ENCODE measurements around the gene DNER.

DNA sequence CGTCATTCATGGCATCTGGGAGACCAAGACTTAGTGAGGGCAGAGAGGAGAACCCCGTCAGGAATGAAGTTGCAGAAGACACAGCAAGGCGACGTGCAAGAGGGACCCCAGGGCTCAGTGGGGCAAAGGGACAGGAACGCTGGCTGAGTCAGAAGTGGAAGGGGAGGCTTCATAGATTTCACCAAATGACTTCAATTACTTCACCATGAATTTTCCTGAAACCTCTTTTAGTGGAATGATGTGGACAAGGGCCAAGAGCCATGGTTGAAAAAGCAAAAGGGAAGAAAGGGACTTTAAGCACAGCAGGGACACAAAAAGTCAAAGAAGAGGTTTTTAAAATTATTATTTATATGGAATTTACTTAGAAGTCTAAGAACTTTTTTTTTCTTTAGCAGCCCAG, 301.7 kb downstream of the DNER start:
- TF ChIP-seq, protein P1, sequence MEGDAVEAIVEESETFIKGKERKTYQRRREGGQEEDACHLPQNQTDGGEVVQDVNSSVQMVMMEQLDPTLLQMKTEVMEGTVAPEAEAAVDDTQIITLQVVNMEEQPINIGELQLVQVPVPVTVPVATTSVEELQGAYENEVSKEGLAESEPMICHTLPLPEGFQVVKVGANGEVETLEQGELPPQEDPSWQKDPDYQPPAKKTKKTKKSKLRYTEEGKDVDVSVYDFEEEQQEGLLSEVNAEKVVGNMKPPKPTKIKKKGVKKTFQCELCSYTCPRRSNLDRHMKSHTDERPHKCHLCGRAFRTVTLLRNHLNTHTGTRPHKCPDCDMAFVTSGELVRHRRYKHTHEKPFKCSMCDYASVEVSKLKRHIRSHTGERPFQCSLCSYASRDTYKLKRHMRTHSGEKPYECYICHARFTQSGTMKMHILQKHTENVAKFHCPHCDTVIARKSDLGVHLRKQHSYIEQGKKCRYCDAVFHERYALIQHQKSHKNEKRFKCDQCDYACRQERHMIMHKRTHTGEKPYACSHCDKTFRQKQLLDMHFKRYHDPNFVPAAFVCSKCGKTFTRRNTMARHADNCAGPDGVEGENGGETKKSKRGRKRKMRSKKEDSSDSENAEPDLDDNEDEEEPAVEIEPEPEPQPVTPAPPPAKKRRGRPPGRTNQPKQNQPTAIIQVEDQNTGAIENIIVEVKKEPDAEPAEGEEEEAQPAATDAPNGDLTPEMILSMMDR (conservative IDR thresholded peaks at IDR 0.05; ENCODE audit: low read depth in 2 of 2) = no peak
- TF ChIP-seq EZH2 (IDR thresholded peaks at IDR 0.05; ENCODE audit: low read depth, unreplicated experiment) = no peak
- TF ChIP-seq, protein P2, sequence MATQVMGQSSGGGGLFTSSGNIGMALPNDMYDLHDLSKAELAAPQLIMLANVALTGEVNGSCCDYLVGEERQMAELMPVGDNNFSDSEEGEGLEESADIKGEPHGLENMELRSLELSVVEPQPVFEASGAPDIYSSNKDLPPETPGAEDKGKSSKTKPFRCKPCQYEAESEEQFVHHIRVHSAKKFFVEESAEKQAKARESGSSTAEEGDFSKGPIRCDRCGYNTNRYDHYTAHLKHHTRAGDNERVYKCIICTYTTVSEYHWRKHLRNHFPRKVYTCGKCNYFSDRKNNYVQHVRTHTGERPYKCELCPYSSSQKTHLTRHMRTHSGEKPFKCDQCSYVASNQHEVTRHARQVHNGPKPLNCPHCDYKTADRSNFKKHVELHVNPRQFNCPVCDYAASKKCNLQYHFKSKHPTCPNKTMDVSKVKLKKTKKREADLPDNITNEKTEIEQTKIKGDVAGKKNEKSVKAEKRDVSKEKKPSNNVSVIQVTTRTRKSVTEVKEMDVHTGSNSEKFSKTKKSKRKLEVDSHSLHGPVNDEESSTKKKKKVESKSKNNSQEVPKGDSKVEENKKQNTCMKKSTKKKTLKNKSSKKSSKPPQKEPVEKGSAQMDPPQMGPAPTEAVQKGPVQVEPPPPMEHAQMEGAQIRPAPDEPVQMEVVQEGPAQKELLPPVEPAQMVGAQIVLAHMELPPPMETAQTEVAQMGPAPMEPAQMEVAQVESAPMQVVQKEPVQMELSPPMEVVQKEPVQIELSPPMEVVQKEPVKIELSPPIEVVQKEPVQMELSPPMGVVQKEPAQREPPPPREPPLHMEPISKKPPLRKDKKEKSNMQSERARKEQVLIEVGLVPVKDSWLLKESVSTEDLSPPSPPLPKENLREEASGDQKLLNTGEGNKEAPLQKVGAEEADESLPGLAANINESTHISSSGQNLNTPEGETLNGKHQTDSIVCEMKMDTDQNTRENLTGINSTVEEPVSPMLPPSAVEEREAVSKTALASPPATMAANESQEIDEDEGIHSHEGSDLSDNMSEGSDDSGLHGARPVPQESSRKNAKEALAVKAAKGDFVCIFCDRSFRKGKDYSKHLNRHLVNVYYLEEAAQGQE (IDR thresholded peaks at IDR 0.05; ENCODE audit: unreplicated experiment) = no peak
- TF ChIP-seq EZH2phosphoT487 (IDR thresholded peaks at IDR 0.05; ENCODE audit: unreplicated experiment) = no peak
- TF ChIP-seq CREB1 (CRISPR knock-in tag; IDR thresholded peaks at IDR 0.05; ENCODE audit: low read depth) = no peak
- TF ChIP-seq, protein P3, sequence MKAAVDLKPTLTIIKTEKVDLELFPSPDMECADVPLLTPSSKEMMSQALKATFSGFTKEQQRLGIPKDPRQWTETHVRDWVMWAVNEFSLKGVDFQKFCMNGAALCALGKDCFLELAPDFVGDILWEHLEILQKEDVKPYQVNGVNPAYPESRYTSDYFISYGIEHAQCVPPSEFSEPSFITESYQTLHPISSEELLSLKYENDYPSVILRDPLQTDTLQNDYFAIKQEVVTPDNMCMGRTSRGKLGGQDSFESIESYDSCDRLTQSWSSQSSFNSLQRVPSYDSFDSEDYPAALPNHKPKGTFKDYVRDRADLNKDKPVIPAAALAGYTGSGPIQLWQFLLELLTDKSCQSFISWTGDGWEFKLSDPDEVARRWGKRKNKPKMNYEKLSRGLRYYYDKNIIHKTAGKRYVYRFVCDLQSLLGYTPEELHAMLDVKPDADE (IDR thresholded peaks at IDR 0.05) = no peak
- no peak for TF ChIP-seq POLR2AphosphoS5 (IDR thresholded peaks at IDR 0.05; ENCODE audit: low read depth)
- TF ChIP-seq STAT1 (IDR thresholded peaks at IDR 0.05; ENCODE audit: unreplicated experiment) = no peak
- no peak for TF ChIP-seq JUNB (IDR thresholded peaks at IDR 0.05; ENCODE audit: unreplicated experiment)
- no peak for TF ChIP-seq ZNF331 (CRISPR knock-in tag; IDR thresholded peaks at IDR 0.05; ENCODE audit: low read depth)

Data from GM23338 (cell line).